DOHH2 (cell line): ENCODE measurements around the gene BRCA2.

Source experiments
- H3F3A ChIP-seq: fragments of 200-600 bp; sonication (generic), shearing (Covaris generic); 2 replicates; pipeline ENCODE4 v1.6.0; 2016; ENCODE audit warnings: antibody characterized with exemption, mild to moderate bottlenecking; ENCODE audit not compliant: control insufficient read depth, insufficient read depth
- H3K27ac ChIP-seq: fragments of 200-600 bp; sonication (generic); 2 replicates; pipeline ENCODE4 v1.5.1; 2014; ENCODE audit warnings: low read depth, mild to moderate bottlenecking, low read length, moderate library complexity
- H3K27me3 ChIP-seq: fragments of 200-600 bp; sonication (generic); 2 replicates; pipeline ENCODE4 v1.6.1; 2014; ENCODE audit warnings: mild to moderate bottlenecking, low read length, mixed read lengths; ENCODE audit not compliant: control insufficient read depth
- H3K36me3 ChIP-seq: fragments of 200-600 bp; sonication (generic); 2 replicates; pipeline ENCODE4 v1.6.1; 2014; ENCODE audit warnings: mild to moderate bottlenecking, low read length, moderate library complexity, mixed read lengths; ENCODE audit not compliant: control insufficient read depth
- H3K4me1 ChIP-seq: fragments of 200-600 bp; sonication (generic); 2 replicates; pipeline ENCODE4 v1.6.1; 2014; ENCODE audit warnings: mild to moderate bottlenecking, low read length, mixed read lengths; ENCODE audit not compliant: control insufficient read depth
- H3K4me2 ChIP-seq: fragments of 200-600 bp; sonication (generic); 2 replicates; pipeline ENCODE4 v1.6.0; 2014; ENCODE audit warnings: mild to moderate bottlenecking, low read length, moderate library complexity
- H3K4me3 ChIP-seq: fragments of 200-600 bp; sonication (generic); 2 replicates; pipeline ENCODE4 v1.5.1; 2014; ENCODE audit warnings: mild to moderate bottlenecking, low read length, mixed read lengths
- H3K79me2 ChIP-seq: fragments of 200-600 bp; sonication (generic); 2 replicates; pipeline ENCODE4 v1.6.1; 2014; ENCODE audit warnings: mild to moderate bottlenecking, low read length, mixed read lengths; ENCODE audit not compliant: control insufficient read depth
- H3K9me2 ChIP-seq: fragments of 200-600 bp; sonication (generic); replicated peaks from 2 replicates; pipeline ENCODE4 v1.6.1; 2014; ENCODE audit warnings: mild to moderate bottlenecking, low read length, mixed read lengths; ENCODE audit not compliant: control insufficient read depth
- H3K9me3 ChIP-seq: fragments of 200-600 bp; sonication (generic); 2 replicates; pipeline ENCODE4 v1.6.1; 2014; ENCODE audit warnings: antibody characterized with exemption, low read length, mixed read lengths; ENCODE audit not compliant: control insufficient read depth, insufficient read depth
- H4K20me1 ChIP-seq: fragments of 200-600 bp; sonication (generic); 2 replicates; pipeline ENCODE4 v1.6.0; 2014; ENCODE audit warnings: low read depth, mild to moderate bottlenecking, antibody characterized with exemption, low read length, moderate library complexity; ENCODE audit not compliant: control insufficient read depth, insufficient read depth
- EZH2phosphoT487 ChIP-seq: fragments of 200-600 bp; sonication (generic); IDR thresholded peaks from 2 replicates; pipeline ENCODE4 v1.6.1; 2017; ENCODE audit warnings: borderline replicate concordance, mild to moderate bottlenecking, antibody characterized with exemption, low read length, moderate library complexity, mixed read lengths
- TF ChIP-seq, protein P1 (sequence below): fragments of 200-600 bp; sonication (generic); IDR thresholded peaks from one replicate; pipeline ENCODE4 v1.5.1; 2014; ENCODE audit warnings: antibody characterized with exemption, mild to moderate bottlenecking, low read depth, low read length; ENCODE audit not compliant: poor library complexity, severe bottlenecking

Gene BRCA2

DNA sequence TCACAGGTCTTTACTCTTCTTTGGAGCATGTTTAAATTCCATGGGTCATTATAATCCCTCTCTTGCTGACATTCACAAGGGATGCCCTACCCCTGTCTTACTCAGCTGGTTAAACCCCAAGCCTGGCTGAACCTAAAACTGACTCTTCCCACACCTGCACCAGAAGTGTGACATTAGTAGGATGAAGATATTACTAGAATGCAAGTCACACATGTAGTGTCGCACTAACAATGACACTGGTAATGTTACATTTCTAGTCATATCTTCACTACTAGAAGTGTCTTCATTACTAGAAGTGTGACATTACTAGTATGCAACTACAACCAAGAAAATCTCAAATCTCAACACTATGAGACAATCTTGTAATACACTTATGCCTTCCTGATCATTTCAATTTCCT lies 14.4 kb upstream of the BRCA2 start:
- Histone ChIP-seq H3K9me3 (no peaks in the 10 kb centered on the region), H3F3A (no peaks in the 10 kb centered on the region), H3K27ac (no peak overlapping the region), H3K36me3 (no peaks in the 10 kb centered on the region), H3K4me1 (no peaks in the 10 kb centered on the region), H3K4me2 (no peak overlapping the region), H3K27me3 (no peaks in the 10 kb centered on the region; the same call in 1 of the 2 replicates), H3K4me3 (no peak overlapping the region), H3K79me2 (no peaks in the 10 kb centered on the region), H3K9me2 (no peaks in the 10 kb centered on the region), H4K20me1 (no peaks in the 10 kb centered on the region)
- TF ChIP-seq, protein P1, sequence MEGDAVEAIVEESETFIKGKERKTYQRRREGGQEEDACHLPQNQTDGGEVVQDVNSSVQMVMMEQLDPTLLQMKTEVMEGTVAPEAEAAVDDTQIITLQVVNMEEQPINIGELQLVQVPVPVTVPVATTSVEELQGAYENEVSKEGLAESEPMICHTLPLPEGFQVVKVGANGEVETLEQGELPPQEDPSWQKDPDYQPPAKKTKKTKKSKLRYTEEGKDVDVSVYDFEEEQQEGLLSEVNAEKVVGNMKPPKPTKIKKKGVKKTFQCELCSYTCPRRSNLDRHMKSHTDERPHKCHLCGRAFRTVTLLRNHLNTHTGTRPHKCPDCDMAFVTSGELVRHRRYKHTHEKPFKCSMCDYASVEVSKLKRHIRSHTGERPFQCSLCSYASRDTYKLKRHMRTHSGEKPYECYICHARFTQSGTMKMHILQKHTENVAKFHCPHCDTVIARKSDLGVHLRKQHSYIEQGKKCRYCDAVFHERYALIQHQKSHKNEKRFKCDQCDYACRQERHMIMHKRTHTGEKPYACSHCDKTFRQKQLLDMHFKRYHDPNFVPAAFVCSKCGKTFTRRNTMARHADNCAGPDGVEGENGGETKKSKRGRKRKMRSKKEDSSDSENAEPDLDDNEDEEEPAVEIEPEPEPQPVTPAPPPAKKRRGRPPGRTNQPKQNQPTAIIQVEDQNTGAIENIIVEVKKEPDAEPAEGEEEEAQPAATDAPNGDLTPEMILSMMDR: no peak
- TF ChIP-seq EZH2phosphoT487: no peak

DNA sequence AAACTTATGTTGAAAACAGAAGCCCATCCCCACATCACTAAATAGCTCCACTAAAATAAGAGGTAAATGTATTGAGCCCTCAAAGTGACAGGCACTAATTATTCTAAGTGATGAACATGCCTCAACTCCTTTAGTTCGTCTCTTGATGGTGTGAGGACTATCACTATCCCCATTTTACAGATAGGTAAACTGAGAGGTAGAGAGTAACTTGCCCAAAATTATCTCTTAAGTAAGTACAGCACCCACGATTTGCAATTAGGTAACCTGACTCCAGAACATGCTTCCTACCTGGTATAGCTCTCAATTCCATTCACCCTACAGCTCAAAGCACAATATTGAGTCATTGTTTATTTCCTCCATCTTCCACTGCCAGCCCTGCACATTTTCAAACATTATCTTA lies 12.8 kb upstream of the BRCA2 start:
- no peaks in the 10 kb centered on the region for H4K20me1 ChIP-seq
- H3K4me3 ChIP-seq: no peak overlapping the region

DNA sequence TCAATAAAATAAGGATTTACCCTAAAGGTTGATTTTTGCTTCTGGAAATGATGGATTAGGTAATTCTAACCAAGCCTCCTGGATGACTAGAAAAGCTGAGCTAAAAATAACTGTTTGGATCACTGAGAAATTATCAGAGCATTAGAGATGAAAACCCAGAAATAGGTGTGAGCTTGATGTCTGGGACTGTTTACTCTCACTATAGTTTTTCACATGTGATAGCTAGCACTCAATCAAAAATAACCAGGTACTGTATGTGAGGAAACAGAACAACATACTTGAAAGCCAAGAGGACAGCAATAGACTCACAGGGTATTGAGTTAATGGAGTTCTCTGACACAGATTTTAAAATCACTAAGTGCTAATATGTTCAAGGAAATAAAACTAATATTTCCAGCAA lies 9.7 kb upstream of the BRCA2 start:
- no peaks in the 10 kb centered on the region for H3K9me2 ChIP-seq
- no peak for TF ChIP-seq EZH2phosphoT487
- TF ChIP-seq, protein P1: no peak

More for the DNA sequence above, 12.8 kb upstream of the BRCA2 start:
- H3K4me1 ChIP-seq: no peaks in the 10 kb centered on the region
- no peaks in the 10 kb centered on the region for H3K9me2 ChIP-seq
- no peak overlapping the region for H3K4me2 ChIP-seq
- H3K27ac ChIP-seq: no peak overlapping the region
- no peaks in the 10 kb centered on the region for H3K36me3 ChIP-seq
- no peaks in the 10 kb centered on the region for H3K9me3 ChIP-seq
- no peak for TF ChIP-seq EZH2phosphoT487
- TF ChIP-seq, protein P1: no peak
- H3K79me2 ChIP-seq: no peaks in the 10 kb centered on the region
- H3K27me3 ChIP-seq: no peaks in the 10 kb centered on the region; the same call in 1 of the 2 replicates
- H3F3A ChIP-seq: no peaks in the 10 kb centered on the region

More for the DNA sequence above, 9.7 kb upstream of the BRCA2 start:
- H3K27me3 ChIP-seq: no peaks in the 10 kb centered on the region
- H3K27ac ChIP-seq: no peak overlapping the region
- H3K4me3 ChIP-seq: no peak overlapping the region
- H3K4me2 ChIP-seq: no peak overlapping the region
- H3K9me3 ChIP-seq: no peaks in the 10 kb centered on the region
- H3K4me1 ChIP-seq: peaks cover 15% of the 10 kb centered on the region
- H3K79me2 ChIP-seq: no peaks in the 10 kb centered on the region
- H3K36me3 ChIP-seq: no peaks in the 10 kb centered on the region
- H4K20me1 ChIP-seq: no peaks in the 10 kb centered on the region
- peaks cover 3% of the 10 kb centered on the region; the same call in 1 of the 2 replicates for H3F3A ChIP-seq
